Stimulated activated CD8-positive, alpha-beta memory T cell treated with anti-CD3 and anti-CD28 coated beads, Interleukin-12 subunit alpha, Interleukin-12 subunit beta, amount 100 ng/mL, for 24 hours (primary cell): Measurements from ENCODE around the gene GM2A.
"Not testable (repeated sequence)": the region's sequence is repeated elsewhere in the genome, so short reads cannot be mapped to it uniquely, and the experiment has no call there.

Source experiments
- DNase-seq: peaks from one replicate; pipeline ENCODE4 v3.0.0-alpha.2; 2020; ENCODE audit errors: extremely low read depth

The GM2A gene

GRCh38 chr5:151227918-151228447 is 25.0 kb upstream of the GM2A start:
- DNase-seq: no peak

DNA sequence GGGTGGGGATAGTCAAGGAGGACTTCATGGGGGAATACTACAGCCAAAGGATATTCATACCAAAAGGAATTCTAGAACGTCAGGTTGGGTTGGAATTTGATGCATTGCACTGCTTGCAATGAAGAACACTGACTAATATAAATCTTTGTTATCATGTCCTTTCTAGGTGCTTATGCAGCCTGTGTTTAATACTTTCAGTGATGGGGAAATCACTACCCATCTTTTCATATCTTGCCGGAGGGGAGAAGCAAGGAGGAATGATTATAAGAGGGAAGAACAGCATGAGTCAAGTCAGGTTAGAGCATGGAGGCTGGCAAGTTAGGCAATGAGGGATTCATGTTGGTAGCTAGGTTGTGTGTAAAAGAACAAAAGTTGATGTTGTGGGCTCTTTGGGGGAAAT is 24.0 kb upstream of the GM2A start:
- no peak for DNase-seq

- DNase-seq: no peak
Observed at GRCh38 chr5:151230048-151230680, 22.8 kb upstream of the GM2A start.

DNA sequence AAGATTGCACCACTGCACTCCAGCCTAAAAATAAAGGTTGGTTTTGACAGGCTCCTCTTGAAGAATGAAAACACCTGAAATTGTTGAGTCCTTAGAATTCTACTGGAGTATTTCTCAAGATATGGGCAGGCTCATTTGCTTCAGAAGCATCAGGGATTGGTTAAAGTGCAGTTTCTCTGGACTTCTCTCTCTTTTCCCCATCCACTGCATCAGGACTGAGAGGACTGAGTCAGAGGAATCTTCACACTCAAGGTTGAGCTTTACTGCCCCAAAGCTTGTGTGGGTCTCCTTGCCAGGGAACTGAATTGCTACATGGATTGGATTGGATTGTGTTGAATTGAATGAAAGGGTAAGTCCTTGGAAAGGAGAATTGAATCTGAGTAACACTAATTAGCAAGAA is 21.6 kb upstream of the GM2A start:
- no peak for DNase-seq

DNA sequence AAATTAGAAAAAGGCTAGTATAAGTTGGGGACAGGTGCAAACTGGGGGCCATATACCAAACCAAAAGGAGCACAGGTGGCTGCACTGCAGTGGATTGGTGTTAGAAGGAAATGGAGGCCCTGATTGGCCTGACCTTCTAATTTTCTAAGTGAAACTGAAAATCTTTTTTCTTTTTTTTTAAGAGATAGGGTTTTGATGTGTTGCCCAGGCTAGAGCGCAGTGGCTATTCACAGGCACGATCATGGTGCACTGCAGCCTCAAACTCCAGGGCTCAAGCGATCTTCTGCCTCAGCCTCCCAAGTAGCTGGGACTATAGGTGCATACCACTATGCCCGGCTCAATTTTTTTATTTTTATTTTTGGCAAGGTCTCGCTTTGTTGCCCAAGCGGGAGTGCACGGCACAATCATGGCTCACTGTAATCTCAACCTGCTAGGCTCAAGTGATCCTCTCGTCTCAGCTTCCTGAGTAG is 19.3 kb upstream of the GM2A start:
- DNase-seq: no peak

- DNase-seq: no peak
Observed at GRCh38 chr5:151234476-151235238, 18.3 kb upstream of the GM2A start.

- DNase-seq: not testable (repeated sequence)
Observed at GRCh38 chr5:151235239-151235571, 17.8 kb upstream of the GM2A start.

GRCh38 chr5:151236888-151237287 is 16.1 kb upstream of the GM2A start:
- DNase-seq: no peak

DNA sequence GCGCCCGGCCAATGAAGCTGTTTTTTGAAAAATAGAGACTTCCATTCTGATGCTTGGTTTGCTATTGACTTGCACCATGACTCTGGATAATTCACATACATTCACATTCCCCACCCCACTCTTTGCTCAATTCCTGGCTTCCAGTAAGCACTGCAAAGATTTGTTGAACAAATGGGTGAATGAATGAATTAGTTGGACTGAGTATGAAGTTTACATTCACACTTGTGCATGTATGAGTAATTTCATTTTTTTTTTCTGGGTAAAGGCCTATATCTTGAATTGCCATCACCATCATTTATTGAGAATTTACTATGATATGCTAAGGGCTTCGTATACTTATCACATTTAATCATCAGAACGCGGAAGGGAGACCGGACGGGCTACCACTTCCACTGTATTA is 15.3 kb upstream of the GM2A start:
- no peak for DNase-seq

GRCh38 chr5:151238303-151238741 is 14.7 kb upstream of the GM2A start:
- DNase-seq: no peak

DNA sequence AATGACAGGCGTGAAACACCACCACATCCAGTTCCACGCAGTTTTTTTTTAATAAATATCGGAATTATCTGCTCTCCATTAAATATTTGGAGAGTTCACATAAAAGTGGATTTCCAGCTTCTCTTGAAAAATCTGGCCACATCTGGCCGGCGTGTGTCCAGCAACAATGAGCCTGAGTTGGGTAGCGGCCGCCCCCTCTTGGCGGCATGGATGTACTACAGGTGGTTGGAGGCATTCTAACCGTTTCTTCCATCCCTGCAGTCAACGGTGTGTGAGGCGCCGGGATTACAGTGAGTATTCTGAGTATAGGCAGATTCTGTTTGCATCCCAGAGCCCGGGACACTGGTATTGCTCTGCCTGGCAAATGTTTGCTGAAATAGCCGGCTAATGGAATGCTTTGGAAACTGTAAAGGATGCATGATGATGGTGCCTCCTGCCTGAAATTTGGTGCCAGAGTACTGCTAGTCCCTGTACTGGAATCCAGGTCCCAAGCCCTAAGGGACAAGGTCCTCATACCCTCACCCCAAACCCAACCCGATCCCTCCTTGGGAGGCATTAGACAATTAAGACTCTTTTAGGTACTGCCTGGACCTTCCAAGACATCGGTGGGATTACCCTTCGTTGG is 13.6 kb upstream of the GM2A start:
- no peak for DNase-seq

DNA sequence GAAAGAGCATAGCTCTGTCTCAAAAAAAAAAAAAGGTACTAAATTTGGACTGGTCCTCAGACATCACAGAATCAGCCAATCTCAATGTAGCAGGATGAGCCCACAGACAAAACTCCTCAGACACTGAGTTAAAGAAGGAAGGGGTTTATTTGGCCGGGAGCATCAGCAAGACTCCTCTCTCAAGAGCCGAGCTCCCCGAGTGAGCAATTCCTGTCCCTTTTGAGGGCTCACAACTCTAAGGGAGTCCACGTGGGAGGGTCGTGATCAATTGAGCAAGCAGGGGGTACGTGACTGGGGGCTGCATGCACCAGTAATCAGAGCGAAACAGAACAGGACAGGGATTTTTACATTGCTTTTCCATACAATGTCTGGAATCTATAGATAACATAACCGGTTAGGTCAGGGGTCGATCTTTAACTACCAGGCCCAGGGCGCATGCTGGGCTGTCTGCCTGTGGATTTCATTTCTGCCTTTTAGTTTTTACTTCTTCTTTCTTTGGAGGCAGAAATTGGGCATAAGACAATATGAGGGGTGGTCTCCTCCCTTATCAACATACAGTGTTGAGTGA is 12.6 kb upstream of the GM2A start:
- not testable (repeated sequence) for DNase-seq

GRCh38 chr5:151240924-151241635 is 11.9 kb upstream of the GM2A start:
- DNase-seq: no peak

DNA sequence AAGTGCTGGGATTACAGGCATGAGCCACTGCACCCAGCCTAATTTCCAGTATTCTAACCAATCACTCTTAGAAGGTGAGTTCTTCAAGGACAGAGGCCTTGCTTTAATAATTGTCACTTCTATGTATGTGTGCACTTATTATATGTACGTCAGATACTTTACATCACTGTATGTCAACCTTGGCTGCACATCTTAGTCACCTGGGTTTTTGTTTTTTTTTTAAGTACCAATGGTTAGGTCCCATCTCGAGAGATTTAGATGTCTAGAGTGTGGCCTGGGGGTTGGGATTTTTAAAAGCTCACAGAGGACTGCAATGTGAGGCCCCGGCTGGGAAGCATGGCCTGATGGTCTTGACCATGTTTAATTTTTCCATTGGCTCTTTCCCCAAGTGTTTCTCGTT is 9.9 kb upstream of the GM2A start:
- DNase-seq: no peak

DNA sequence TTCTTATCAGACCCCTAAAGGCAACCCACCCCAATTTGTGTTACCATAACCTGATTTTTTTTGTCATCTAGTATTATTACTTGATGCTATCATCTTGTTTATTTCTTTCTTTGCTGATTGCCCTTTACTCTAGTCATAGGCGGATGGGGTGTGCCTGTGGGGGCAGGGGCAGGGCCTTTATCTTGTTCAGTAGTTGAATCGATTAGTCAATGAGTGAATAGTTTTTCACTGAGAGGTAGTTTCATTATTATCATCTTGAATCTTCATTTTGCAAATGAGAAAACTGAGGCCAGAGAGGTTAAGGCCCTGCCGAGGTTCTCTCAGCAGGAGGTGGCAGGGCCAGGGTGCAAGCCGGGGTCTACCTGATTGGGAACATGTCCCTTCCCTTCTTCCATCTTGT is 9.4 kb upstream of the GM2A start:
- no peak for DNase-seq

DNA sequence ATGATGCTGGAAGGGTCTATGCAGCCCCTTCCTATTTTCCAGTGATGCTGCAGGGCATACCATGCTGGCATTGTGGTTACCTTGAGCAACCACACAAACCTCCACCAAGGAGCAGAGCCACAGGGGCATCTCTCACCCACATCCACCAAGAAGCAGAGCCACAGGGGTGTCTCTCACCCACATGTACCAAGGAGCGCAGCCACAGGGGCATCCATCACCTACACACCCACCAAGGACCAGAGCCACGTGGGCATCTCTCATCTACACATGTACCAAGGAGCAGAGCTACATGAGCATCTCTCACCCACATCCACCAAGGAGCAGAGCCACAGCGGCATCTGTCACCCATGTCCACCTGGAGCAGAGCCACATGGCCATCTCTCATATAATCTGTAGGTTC is 8.8 kb upstream of the GM2A start:
- no peak for DNase-seq

DNA sequence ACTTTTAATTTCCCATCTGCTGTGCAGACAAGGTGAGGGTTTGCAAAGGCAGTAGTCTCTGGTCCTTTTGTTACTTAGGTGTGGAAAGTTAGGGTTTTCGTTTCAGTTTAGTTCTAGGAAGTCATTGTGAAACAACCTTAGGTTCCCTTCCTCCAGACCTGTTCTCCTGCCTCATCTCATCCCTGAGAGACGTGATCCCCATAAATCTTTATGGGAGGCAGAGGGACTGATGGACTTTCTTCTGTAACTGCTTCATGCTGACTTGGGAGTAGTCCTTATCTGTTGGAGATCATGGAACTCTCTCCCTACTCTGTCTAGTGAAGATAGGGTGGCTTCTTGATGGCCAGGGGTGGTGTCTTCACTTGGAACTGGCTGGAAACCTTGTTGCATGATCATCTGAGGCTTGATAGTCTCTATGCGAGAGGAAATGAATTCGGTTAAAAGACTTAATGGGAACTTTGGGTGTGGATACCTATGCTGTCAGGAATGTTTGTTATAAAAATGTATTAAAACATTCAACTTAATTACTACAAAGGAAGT is 7.2 kb upstream of the GM2A start:
- DNase-seq: no peak

- DNase-seq: no peak
Observed at GRCh38 chr5:151248651-151249050, 4.3 kb upstream of the GM2A start.

GRCh38 chr5:151249281-151249680 is 3.7 kb upstream of the GM2A start:
- DNase-seq: no peak

DNA sequence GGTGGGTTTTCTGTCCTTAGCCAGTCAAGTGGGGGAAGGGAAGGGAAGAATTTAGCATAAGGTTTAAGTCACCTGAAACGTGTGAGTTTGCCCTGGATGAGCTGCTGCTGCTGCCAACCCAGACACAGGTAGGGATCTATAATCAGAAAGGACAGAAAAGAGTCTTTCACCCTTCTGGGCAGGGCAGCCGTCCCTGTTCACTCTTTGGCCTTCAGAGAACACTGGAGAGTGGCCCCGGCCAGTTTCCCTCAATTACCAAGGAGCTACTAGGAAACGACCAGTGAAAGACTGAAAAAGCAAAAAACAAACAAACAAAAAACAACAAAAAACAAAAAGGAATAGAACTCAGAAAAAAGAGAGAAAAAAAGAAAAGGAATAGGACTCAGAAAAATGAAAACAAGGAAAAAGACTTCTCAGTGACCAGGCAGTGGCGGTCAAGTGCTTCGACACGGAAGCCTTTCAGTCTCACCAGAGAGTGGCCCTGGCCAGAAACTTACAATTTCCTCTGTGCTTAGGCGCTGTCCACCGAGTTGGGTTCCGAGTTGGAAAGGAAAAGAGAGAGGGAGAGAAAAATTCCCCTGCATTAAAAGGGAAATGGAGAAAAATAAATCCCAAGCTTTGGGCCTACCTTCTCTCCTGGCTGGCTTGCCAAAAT is 2.5 kb upstream of the GM2A start:
- no peak for DNase-seq

GRCh38 chr5:151251001-151251551 is 1.9 kb upstream of the GM2A start:
- no peak for DNase-seq
